Upper lobe of left lung (tissue), 4 donors: ENCODE data around the gene PLD3.

Experiments
- CTCF ChIP-seq, 6 experiments: fragments of 450-650 bp in 4 of 6; fragments of 200-600 bp in 2 of 6; sonication (generic) in 2 of 6; IDR thresholded peaks; one replicate each; pipeline ENCODE4 v1.5.1; 2016 to 2019; ENCODE audit warnings: antibody characterized with exemption in 6 of 6
- EP300 ChIP-seq, 4 donors: sonication (generic); formaldehyde crosslinking; IDR thresholded peaks; one replicate each; pipeline ENCODE4 v1.5.1; 2017; ENCODE audit warnings: antibody characterized with exemption in 4 of 4, control low read depth in 2 of 4
- POLR2AphosphoS5 ChIP-seq, 2 donors: sonication (generic); formaldehyde crosslinking; IDR thresholded peaks; one replicate each; pipeline ENCODE4 v1.5.1; 2017; ENCODE audit warnings: antibody characterized with exemption in 2 of 2

GRCh38 chr19:40379446-40380198 is 31.1 kb downstream of the PLD3 start:
- TF ChIP-seq CTCF (IDR thresholded peaks at IDR 0.05) (no peak), EP300 (IDR thresholded peaks at IDR 0.05) (no peak), POLR2AphosphoS5 (IDR thresholded peaks at IDR 0.05) (no peak)
